Lung (tissue), 12 donors: ENCODE results near the gene RASAL2. TPM values are rescaled to one million over a fixed set of nuclear protein-coding genes. Genes with fewer than 3 reads are reported as not detected.

Experiments
- ATAC-seq: fragments of 200-7000 bp; cut with Tn5 transposase; one replicate; pipeline ENCODE4 v1.9.1; 2020; ENCODE audit warnings: moderate number of reproducible peaks; ENCODE audit not compliant: insufficient read depth, low FRiP score
- DNase-seq, 3 donors: peaks; one replicate each; pipeline ENCODE4 v3.0.0-alpha.2; 2013 to 2017
- H3K27ac ChIP-seq, 2 donors: one replicate each; pipeline ENCODE4 v1.5.1; 2013; ENCODE audit warnings: mild to moderate bottlenecking in 2 of 2, moderate library complexity in 2 of 2, control low read depth in 1 of 2, inconsistent platforms in 1 of 2, low read depth in 1 of 2, low read length in 1 of 2
- H3K27me3 ChIP-seq, 3 donors: one replicate each; pipeline ENCODE4 v1.5.1; 2013; ENCODE audit warnings: low read length in 2 of 3; ENCODE audit not compliant: control insufficient read depth in 3 of 3, insufficient read depth in 3 of 3
- H3K36me3 ChIP-seq, 4 donors: one replicate each; pipeline ENCODE4 v1.5.1; 2013; ENCODE audit warnings: low read length in 4 of 4, mild to moderate bottlenecking in 1 of 4, moderate library complexity in 1 of 4; ENCODE audit not compliant: control insufficient read depth in 4 of 4, insufficient read depth in 4 of 4
- H3K4me1 ChIP-seq, 5 donors: one replicate each; pipeline ENCODE4 v1.5.1; 2013; ENCODE audit warnings: low read length in 5 of 5, mild to moderate bottlenecking in 2 of 5, moderate library complexity in 1 of 5; ENCODE audit not compliant: control insufficient read depth in 5 of 5, insufficient read depth in 5 of 5
- H3K4me3 ChIP-seq: one replicate; pipeline ENCODE4 v1.5.1; 2013; ENCODE audit warnings: mild to moderate bottlenecking, control low read depth, moderate library complexity
- H3K9ac ChIP-seq, 2 donors: one replicate each; pipeline ENCODE4 v1.5.1; 2013; ENCODE audit warnings: low read length in 2 of 2, control low read depth in 1 of 2; ENCODE audit not compliant: insufficient read depth in 1 of 2
- H3K9me3 ChIP-seq, 4 donors: one replicate each; pipeline ENCODE4 v1.5.1; 2013; ENCODE audit warnings: low read length in 3 of 4, mild to moderate bottlenecking in 1 of 4, moderate library complexity in 1 of 4; ENCODE audit not compliant: control insufficient read depth in 4 of 4, insufficient read depth in 3 of 4
- WGBS, 2 donors: extraction: QIAGEN DNeasy Blood & Tissue Kit; methylation state at CpG; one replicate each; pipeline ENCODE4 v1.1.7; 2013; 5-methylcytosine and 5-hydroxymethylcytosine counted together
- polyA plus RNA-seq, 2 donors: library from polyadenylated mRNA; stranded (reverse); fragments of 200-250 nt; gene quantifications; one replicate each; pipeline ENCODE4 v1.2.1, GENCODE V29; 2013
- total RNA-seq, 2 donors: library from RNA; depleted of rRNA in 1 of 2; stranded (reverse); fragments of >200 nt in 1 of 2; gene quantifications; one replicate each; pipeline ENCODE4 v1.2.1, GENCODE V29; 2014 to 2021
- TF ChIP-seq, protein P1 (sequence below): IDR thresholded peaks from 2 replicates; pipeline ENCODE4 v1.5.1; 2012; ENCODE audit warnings: mild to moderate bottlenecking; ENCODE audit errors: control extremely low read depth, extremely low read depth
- donor health status: control.
- donor health status: control.
- donor health status: Bipolar disorder and iron deficiency.
- donor health status: healthy.
- donor health status: DM: yes; HTN: yes; CAD: no.

The RASAL2 gene
- total and polyA plus RNA-seq, 4 donors: 4.9 to 34.8 (median 15.8) TPM

DNA sequence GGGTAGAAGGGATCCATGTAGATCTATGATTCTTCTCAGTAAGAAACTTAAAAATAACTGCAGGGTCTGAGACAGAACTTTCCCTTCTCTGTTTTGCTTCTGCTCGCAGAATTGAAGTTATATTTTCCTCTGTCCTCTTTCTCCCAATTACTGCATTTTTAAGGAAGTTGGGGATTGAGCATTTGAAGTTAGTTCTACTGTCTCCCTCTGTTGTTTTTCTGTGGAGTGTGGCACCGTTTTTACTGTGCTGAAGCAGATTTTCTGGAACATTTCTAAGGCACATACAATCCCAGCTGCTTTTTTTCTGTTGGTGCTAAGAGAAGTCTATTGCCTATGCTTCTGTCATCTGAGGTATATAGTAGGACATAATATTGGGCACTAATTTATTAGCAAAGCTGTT is 43.3 kb downstream of the RASAL2 start:
- H3K27me3 ChIP-seq: no peaks in the 10 kb centered on the region
- TF ChIP-seq, protein P1, sequence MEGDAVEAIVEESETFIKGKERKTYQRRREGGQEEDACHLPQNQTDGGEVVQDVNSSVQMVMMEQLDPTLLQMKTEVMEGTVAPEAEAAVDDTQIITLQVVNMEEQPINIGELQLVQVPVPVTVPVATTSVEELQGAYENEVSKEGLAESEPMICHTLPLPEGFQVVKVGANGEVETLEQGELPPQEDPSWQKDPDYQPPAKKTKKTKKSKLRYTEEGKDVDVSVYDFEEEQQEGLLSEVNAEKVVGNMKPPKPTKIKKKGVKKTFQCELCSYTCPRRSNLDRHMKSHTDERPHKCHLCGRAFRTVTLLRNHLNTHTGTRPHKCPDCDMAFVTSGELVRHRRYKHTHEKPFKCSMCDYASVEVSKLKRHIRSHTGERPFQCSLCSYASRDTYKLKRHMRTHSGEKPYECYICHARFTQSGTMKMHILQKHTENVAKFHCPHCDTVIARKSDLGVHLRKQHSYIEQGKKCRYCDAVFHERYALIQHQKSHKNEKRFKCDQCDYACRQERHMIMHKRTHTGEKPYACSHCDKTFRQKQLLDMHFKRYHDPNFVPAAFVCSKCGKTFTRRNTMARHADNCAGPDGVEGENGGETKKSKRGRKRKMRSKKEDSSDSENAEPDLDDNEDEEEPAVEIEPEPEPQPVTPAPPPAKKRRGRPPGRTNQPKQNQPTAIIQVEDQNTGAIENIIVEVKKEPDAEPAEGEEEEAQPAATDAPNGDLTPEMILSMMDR: no peak
- DNase-seq (peak in 1 of 3 donors; percentile 56), ATAC-seq (no peak)
- peak overlapping the region in 1 of 2 donors; percentile 62 for H3K9ac ChIP-seq
- H3K27ac ChIP-seq: no peak overlapping the region
- H3K9me3 ChIP-seq: peaks cover 0 to 3% (median 0%) of the 10 kb centered on the region in 4 donors
- H3K4me3 ChIP-seq: no peak overlapping the region
- H3K36me3 ChIP-seq: no peaks in the 10 kb centered on the region
- WGBS, 2 donors: 20 to 30% methylated on average over 2 of the region's 2 CpGs
- peaks cover 0 to 27% (median 0%) of the 10 kb centered on the region in 5 donors for H3K4me1 ChIP-seq

DNA sequence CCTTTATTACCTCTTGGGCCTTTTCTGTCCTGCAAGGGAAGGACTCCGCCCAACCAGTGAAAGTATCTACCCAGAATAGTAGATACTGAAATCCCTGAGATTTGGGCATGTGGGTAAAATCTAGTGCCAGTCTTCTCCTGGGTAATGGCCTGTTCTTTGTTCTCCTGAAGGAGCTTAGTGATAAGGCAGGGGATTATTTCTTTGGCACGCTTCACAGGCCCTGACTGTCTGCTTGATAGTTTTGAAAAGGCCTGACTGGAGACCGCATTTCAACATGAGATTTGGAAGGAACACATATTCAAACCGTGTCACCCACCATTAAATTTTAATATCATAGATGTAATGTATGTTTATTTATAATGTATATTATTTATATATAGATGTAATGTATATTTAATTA is 48.9 kb downstream of the RASAL2 start:
- Histone ChIP-seq H3K27me3 (no peaks in the 10 kb centered on the region), H3K4me1 (peaks cover 0 to 6% (median 5%) of the 10 kb centered on the region in 5 donors), H3K36me3 (no peaks in the 10 kb centered on the region), H3K27ac (no peak overlapping the region), H3K9ac (no peak overlapping the region), H3K4me3 (no peak overlapping the region), H3K9me3 (peaks cover 0 to 3% (median 0%) of the 10 kb centered on the region in 4 donors)
- DNase-seq (no peak), ATAC-seq (no peak)
- TF ChIP-seq, protein P1: no peak
- 93 to 94% methylated on average over 4 of the region's 4 CpGs for WGBS, 2 donors

DNA sequence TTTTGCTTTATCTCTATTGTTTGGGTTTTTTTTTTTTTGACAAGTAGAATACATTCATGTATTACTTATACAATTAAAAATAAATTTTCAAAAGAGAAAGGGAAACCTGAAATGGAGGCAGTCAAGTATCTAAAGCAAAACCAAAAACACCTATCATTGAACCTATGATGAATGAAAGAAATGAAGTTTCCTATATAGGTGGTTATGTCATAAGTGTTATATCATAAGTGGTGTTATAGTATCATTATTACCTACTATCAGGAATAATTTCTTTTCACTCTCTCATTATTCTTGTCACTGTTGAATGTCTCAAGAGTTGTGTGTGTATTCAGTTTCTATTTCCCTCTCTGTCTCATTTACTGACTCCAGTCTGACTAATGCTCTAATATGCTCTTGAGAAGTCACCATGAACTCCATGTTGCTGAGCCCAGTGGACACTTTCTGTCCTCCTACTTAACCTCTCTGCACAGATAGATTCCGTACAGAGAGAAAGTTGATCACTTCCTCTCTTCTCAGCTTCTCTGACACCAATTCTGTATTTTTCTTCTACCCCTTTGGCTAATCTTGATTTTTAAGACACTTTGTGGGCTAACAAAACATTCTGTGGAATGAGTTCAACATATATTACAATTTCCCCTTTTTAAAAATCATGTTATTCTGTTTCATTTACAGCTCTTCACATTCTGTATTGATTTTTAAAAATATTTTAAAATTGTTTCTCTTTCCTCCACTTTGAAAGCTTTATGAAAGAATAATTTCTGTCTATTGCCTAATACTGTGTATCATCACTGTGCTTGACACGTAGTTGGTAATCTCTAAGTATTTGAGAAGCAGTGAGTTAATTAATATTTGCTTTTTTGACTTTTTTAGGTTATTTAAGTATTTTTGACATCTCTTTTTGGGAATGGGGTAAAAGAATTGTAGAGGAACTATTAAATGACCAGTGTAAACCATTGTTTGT is 50.1 kb downstream of the RASAL2 start:
- Histone ChIP-seq H3K9ac (no peak overlapping the region), H3K9me3 (peaks cover 0 to 3% (median 0%) of the 10 kb centered on the region in 4 donors), H3K27me3 (no peaks in the 10 kb centered on the region), H3K36me3 (no peaks in the 10 kb centered on the region), H3K4me3 (no peak overlapping the region), H3K27ac (no peak overlapping the region), H3K4me1 (peaks cover 2 to 12% (median 5%) of the 10 kb centered on the region in 5 donors)
- DNase-seq (no peak), ATAC-seq (peak; percentile 62)
- 61 to 67% methylated on average over 2 of the region's 2 CpGs for WGBS, 2 donors
- TF ChIP-seq, protein P1: no peak
